Measurements from ENCODE around the gene MTHFD1L. TPM values are rescaled to one million over a fixed set of nuclear protein-coding genes. Genes with fewer than 3 reads are reported as not detected.
"Not testable (repeated sequence)": the region's sequence is repeated elsewhere in the genome, so short reads cannot be mapped to it uniquely, and the experiment has no call there.

Gene MTHFD1L
- total RNA-seq, 4 donors from 2014 or later = 4.3 to 23.1 (median 4.7) TPM

- no peaks in the 10 kb centered on the region for H3K27me3 ChIP-seq
Observed at GRCh38 chr6:151034825-151035781, 169.6 kb downstream of the MTHFD1L start.

GRCh38 chr6:151036211-151036721 lies 170.8 kb downstream of the MTHFD1L start:
- peak; percentile 16 to 83 for TF ChIP-seq POLR2A (IDR thresholded peaks at IDR 0.05)
- not testable (repeated sequence) for H3K4me3 ChIP-seq, H3K4me1 ChIP-seq, H3K27me3 ChIP-seq, H3K9me3 ChIP-seq, H3K36me3 ChIP-seq
- peak overlapping the region in 3 of 4 donors; percentile 63 to 93 (median 85) for H3K27ac ChIP-seq
- peak in 1 of 3 donors; percentile 65 for DNase-seq

More at GRCh38 chr6:151034825-151035781, 169.6 kb downstream of the MTHFD1L start:
- H3K9me3 ChIP-seq = no peaks in the 10 kb centered on the region
- no peaks in the 10 kb centered on the region for H3K36me3 ChIP-seq
- peaks cover 0 to 3% (median 0%) of the 10 kb centered on the region in 4 donors for H3K4me1 ChIP-seq
- H3K27ac ChIP-seq = no peak overlapping the region
- no peak for DNase-seq
- H3K4me3 ChIP-seq = no peak overlapping the region
- no peak for TF ChIP-seq CTCF (IDR thresholded peaks at IDR 0.05)
- no peak for TF ChIP-seq POLR2A (IDR thresholded peaks at IDR 0.05)

GRCh38 chr6:151036869-151037680 lies 171.6 kb downstream of the MTHFD1L start:
- Histone ChIP-seq H3K27me3 (no peaks in the 10 kb centered on the region), H3K27ac (peak overlapping the region in 3 of 4 donors; percentile 63 to 93 (median 85)), H3K4me3 (no peak overlapping the region), H3K4me1 (peaks cover 0 to 3% (median 0%) of the 10 kb centered on the region in 4 donors), H3K36me3 (no peaks in the 10 kb centered on the region), H3K9me3 (no peaks in the 10 kb centered on the region)
- TF ChIP-seq CTCF (IDR thresholded peaks at IDR 0.05) (no peak), POLR2A (IDR thresholded peaks at IDR 0.05) (no peak)
- peak in 1 of 3 donors; percentile 60 for DNase-seq

- Histone ChIP-seq H3K27me3 (no peaks in the 10 kb centered on the region), H3K4me3 (no peak overlapping the region), H3K27ac (no peak overlapping the region), H3K36me3 (no peaks in the 10 kb centered on the region), H3K9me3 (no peaks in the 10 kb centered on the region), H3K4me1 (peaks cover 0 to 3% (median 0%) of the 10 kb centered on the region in 4 donors)
- DNase-seq = no peak
- TF ChIP-seq CTCF (IDR thresholded peaks at IDR 0.05) = no peak
- TF ChIP-seq POLR2A (IDR thresholded peaks at IDR 0.05) = no peak
Observed at GRCh38 chr6:151038616-151039015, 173.1 kb downstream of the MTHFD1L start.

- peak in 2 of 3 donors; percentile 57 to 77 for DNase-seq
- not testable (repeated sequence) for H3K4me3 ChIP-seq, H3K27me3 ChIP-seq, H3K9me3 ChIP-seq, H3K36me3 ChIP-seq
- peak overlapping the region; percentile 17 to 75 (median 47) for H3K27ac ChIP-seq
- H3K4me1 ChIP-seq = peaks cover 0 to 19% (median 2%) of the 10 kb centered on the region in 4 donors
- TF ChIP-seq CTCF (IDR thresholded peaks at IDR 0.05) (peak in 3 of 6 experiments; percentile 8 to 23 (median 20)), POLR2A (IDR thresholded peaks at IDR 0.05) (peak in 1 of 2 donors; percentile 25)
Observed at GRCh38 chr6:151040888-151041521, 175.5 kb downstream of the MTHFD1L start.

Measured in Peyer's patch (tissue), 4 donors.